Measurements from ENCODE around the gene CCDC196.
"Not testable (repeated sequence)": the region's sequence is repeated elsewhere in the genome, so short reads cannot be mapped to it uniquely, and the experiment has no call there.

Gene CCDC196

DNA sequence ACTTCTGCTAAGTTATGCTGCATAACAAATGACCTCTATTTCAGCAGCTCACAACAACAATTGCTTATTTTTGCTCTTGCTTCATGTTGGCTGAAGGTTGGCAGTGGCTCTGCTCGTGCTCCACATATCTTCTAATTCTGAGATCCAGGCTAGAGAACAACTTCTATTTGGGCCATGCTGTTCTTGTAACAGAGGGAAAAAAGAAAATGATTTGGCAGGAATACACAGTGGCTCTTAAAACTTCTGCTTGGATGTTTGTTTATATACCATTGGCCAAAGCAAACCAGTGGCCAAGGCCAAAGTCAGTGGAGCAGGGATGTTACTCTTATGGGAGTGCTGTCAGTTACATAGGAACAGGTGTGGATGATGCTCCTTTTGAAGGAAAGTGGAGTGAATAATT is 53.9 kb downstream of the CCDC196 start:
- no peak for TF ChIP-seq CTCF (IDR thresholded peaks at IDR 0.05; ENCODE audit: extremely low read depth, insufficient read depth, missing control alignments)
- no peak for DNase-seq (ENCODE audit: low spot score)
- in situ Hi-C loops (cut with MboI; ENCODE audit: low pct_unique_long_range_greater_than_20kb, low sequenced_read_pairs, unreplicated experiment): no loop called here

- DNase-seq (ENCODE audit: low spot score): no peak
- in situ Hi-C loops (cut with MboI; ENCODE audit: low pct_unique_long_range_greater_than_20kb, low sequenced_read_pairs, unreplicated experiment): no loop called here
- no peak for TF ChIP-seq CTCF (IDR thresholded peaks at IDR 0.05; ENCODE audit: extremely low read depth, insufficient read depth, missing control alignments)
Observed at GRCh38 chr14:66541627-66542026, 55.5 kb downstream of the CCDC196 start.

GRCh38 chr14:66543996-66544395 is 57.8 kb downstream of the CCDC196 start:
- no peak for TF ChIP-seq CTCF (IDR thresholded peaks at IDR 0.05; ENCODE audit: extremely low read depth, insufficient read depth, missing control alignments)
- no peak for DNase-seq (ENCODE audit: low spot score)
- in situ Hi-C loops (cut with MboI; ENCODE audit: low pct_unique_long_range_greater_than_20kb, low sequenced_read_pairs, unreplicated experiment): no loop called here

DNA sequence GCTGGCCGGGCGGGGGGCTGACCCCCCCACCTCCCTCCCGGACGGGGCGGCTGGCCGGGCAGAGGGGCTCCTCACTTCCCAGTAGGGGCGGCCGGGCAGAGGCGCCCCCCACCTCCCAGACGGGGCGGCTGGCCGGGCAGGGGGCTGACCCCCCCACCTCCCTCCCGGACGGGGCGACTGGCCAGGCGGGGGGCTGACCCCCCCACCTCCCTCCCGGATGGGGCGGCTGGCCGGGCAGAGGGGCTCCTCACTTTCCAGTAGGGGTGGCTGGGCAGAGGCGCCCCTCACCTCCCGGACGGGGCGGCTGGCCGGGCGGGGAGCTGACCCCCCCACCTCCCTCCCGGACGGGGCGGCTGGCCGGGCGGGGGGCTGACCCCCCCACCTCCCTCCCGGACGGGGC is 59.0 kb downstream of the CCDC196 start:
- DNase-seq (ENCODE audit: low spot score); in situ Hi-C loops (cut with MboI; ENCODE audit: low pct_unique_long_range_greater_than_20kb, low sequenced_read_pairs, unreplicated experiment): not testable (repeated sequence)

DNA sequence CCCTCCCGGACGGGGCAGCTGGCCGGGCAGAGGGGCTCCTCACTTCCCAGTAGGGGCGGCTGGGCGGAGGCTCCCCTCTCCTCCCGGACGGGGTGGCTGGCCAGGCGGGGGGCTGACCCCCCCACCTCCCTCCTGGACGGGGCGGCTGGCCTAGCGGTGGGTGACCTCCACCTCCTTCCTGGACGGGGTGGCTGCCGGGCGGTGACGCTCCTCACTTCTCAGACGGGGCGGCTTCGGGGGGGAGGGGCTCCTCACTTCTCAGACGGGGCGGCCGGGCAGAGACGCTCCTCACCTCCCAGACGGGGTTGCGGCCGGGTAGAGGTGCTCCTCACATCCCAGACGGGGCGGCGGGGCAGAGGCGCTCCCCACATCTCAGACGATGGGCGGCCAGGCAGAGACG is 59.6 kb downstream of the CCDC196 start:
- in situ Hi-C loops (cut with MboI; ENCODE audit: low pct_unique_long_range_greater_than_20kb, low sequenced_read_pairs, unreplicated experiment); DNase-seq (ENCODE audit: low spot score): not testable (repeated sequence)
